SK-N-SH treated with all-trans-retinoic acid at 6 μM for 48 hours (cell line): ENCODE measurements around the gene ZNF697.

ENCODE experiments used
- ATAC-seq: fragments of 200-7000 bp; cut with Tn5 transposase; 3 replicates; pipeline ENCODE4 v1.9.1; 2020; ENCODE audit warnings: mild to moderate bottlenecking, moderate library complexity
- ARNTL ChIP-seq: fragments of 450-650 bp; formaldehyde crosslinking; IDR thresholded peaks from 2 replicates; pipeline ENCODE4 v1.5.0; 2020; ENCODE audit warnings: low read depth, mild to moderate bottlenecking, moderate library complexity, borderline replicate concordance
- BACH2 ChIP-seq: fragments of 250-450 bp; sonication (Bioruptor Pico); IDR thresholded peaks from 2 replicates; pipeline ENCODE4 v1.9.0; 2021; ENCODE audit warnings: mild to moderate bottlenecking, borderline replicate concordance
- CSDC2 ChIP-seq: fragments of 250-450 bp; sonication (Bioruptor Pico); IDR thresholded peaks from 2 replicates; pipeline ENCODE4 v1.5.0; 2020; ENCODE audit warnings: mild to moderate bottlenecking, moderate library complexity
- CSRNP3 ChIP-seq: fragments of 250-450 bp; sonication (Bioruptor Pico); IDR thresholded peaks from 2 replicates; pipeline ENCODE4 v1.5.1; 2021; ENCODE audit warnings: mild to moderate bottlenecking, moderate library complexity
- GLIS3 ChIP-seq: fragments of 250-450 bp; sonication (Bioruptor Pico); IDR thresholded peaks from 2 replicates; pipeline ENCODE4 v1.5.0; 2020; ENCODE audit warnings: mild to moderate bottlenecking, moderate library complexity
- ISL1 ChIP-seq: fragments of 250-450 bp; sonication (Bioruptor Pico); IDR thresholded peaks from 2 replicates; pipeline ENCODE4 v2.1.2; 2022; ENCODE audit warnings: mild to moderate bottlenecking, moderate library complexity
- OSR1 ChIP-seq: fragments of 250-450 bp; sonication (Bioruptor Pico); IDR thresholded peaks from 2 replicates; pipeline ENCODE4 v1.8.0; 2022; ENCODE audit warnings: moderate library complexity, mild to moderate bottlenecking, inconsistent platforms
- PATZ1 ChIP-seq: fragments of 250-450 bp; sonication (Bioruptor Pico); IDR thresholded peaks from 2 replicates; pipeline ENCODE4 v1.8.0; 2020; ENCODE audit warnings: mild to moderate bottlenecking, moderate library complexity, borderline replicate concordance
- POU6F1 ChIP-seq: fragments of 250-450 bp; sonication (Bioruptor Pico); IDR thresholded peaks from 2 replicates; pipeline ENCODE4 v1.8.0; 2021; ENCODE audit warnings: low read depth, mild to moderate bottlenecking, moderate library complexity, borderline replicate concordance
- PPARA ChIP-seq: fragments of 250-450 bp; sonication (Bioruptor Pico); IDR thresholded peaks from 2 replicates; pipeline ENCODE4 v1.5.0; 2020; ENCODE audit warnings: mild to moderate bottlenecking, borderline replicate concordance
- RARB ChIP-seq: fragments of 250-450 bp; sonication (Bioruptor Pico); IDR thresholded peaks from 2 replicates; pipeline ENCODE4 v1.8.0; 2021; ENCODE audit warnings: mild to moderate bottlenecking, moderate library complexity
- SNAI2 ChIP-seq: fragments of 250-450 bp; sonication (Bioruptor Pico); IDR thresholded peaks from 2 replicates; pipeline ENCODE4 v1.5.0; 2020; ENCODE audit warnings: mild to moderate bottlenecking, moderate library complexity
- TCF4 ChIP-seq: fragments of 250-450 bp; sonication (Bioruptor Pico); IDR thresholded peaks from 2 replicates; pipeline ENCODE4 v1.8.0; 2021; ENCODE audit warnings: mild to moderate bottlenecking, moderate library complexity, borderline replicate concordance
- TOX ChIP-seq: fragments of 250-450 bp; sonication (Bioruptor Pico); IDR thresholded peaks from 2 replicates; pipeline ENCODE4 v1.8.0; 2021; ENCODE audit warnings: mild to moderate bottlenecking, moderate library complexity, borderline replicate concordance
- TSHZ2 ChIP-seq: fragments of 250-450 bp; sonication (Bioruptor Pico); IDR thresholded peaks from 2 replicates; pipeline ENCODE4 v1.5.0; 2020; ENCODE audit warnings: mild to moderate bottlenecking, moderate library complexity
- ZC3H10 ChIP-seq: fragments of 250-450 bp; sonication (Bioruptor Pico); IDR thresholded peaks from 2 replicates; pipeline ENCODE4 v1.5.1; 2021; ENCODE audit warnings: mild to moderate bottlenecking, moderate library complexity
- ZFP3 ChIP-seq: fragments of 250-450 bp; sonication (Bioruptor Pico); IDR thresholded peaks from 2 replicates; pipeline ENCODE4 v1.5.0; 2020; ENCODE audit warnings: mild to moderate bottlenecking, moderate library complexity
- ZFP30 ChIP-seq: fragments of 450-650 bp; formaldehyde crosslinking; IDR thresholded peaks from 2 replicates; pipeline ENCODE4 v1.5.0; 2022; ENCODE audit warnings: mild to moderate bottlenecking, moderate library complexity
- ZNF8 ChIP-seq: fragments of 450-650 bp; formaldehyde crosslinking; IDR thresholded peaks from 2 replicates; pipeline ENCODE4 v1.5.0; 2020; ENCODE audit warnings: mild to moderate bottlenecking, moderate library complexity

The ZNF697 gene

GRCh38 chr1:119631086-119631432, 17.0 kb downstream of the ZNF697 start:
- no peak; the same call in 2 of the 3 replicates for ATAC-seq
- no peak for TF ChIP-seq TCF4 (CRISPR knock-in tag)
- TF ChIP-seq OSR1, result no peak
- no peak for TF ChIP-seq ZNF8 (CRISPR knock-in tag)
- TF ChIP-seq ZFP30, result no peak
- TF ChIP-seq ZFP3 (CRISPR knock-in tag), result no peak
- TF ChIP-seq RARB (CRISPR knock-in tag), result no peak
- no peak for TF ChIP-seq ISL1 (CRISPR knock-in tag)
- no peak for TF ChIP-seq CSRNP3 (CRISPR knock-in tag)
- no peak for TF ChIP-seq BACH2
- TF ChIP-seq ARNTL, result no peak
- no peak for TF ChIP-seq POU6F1 (CRISPR knock-in tag)
- TF ChIP-seq SNAI2 (CRISPR knock-in tag), result no peak
- no peak for TF ChIP-seq TSHZ2 (CRISPR knock-in tag)
- TF ChIP-seq ZC3H10 (CRISPR knock-in tag), result no peak
- no peak for TF ChIP-seq TOX (CRISPR knock-in tag)
- TF ChIP-seq PPARA (CRISPR knock-in tag), result no peak

- ATAC-seq, result peak; percentile 59
- TF ChIP-seq SNAI2 (CRISPR knock-in tag), result no peak
- TF ChIP-seq, all 23 proteins: peak for 0
These were observed 21.2 kb downstream of the ZNF697 start for GRCh38 chr1:119626841-119627240.

GRCh38 chr1:119626011-119626545, 22.0 kb downstream of the ZNF697 start:
- ATAC-seq, result no peak
- TF ChIP-seq CSRNP3 (CRISPR knock-in tag) (no peak), GLIS3 (CRISPR knock-in tag) (no peak), ISL1 (CRISPR knock-in tag) (no peak), POU6F1 (CRISPR knock-in tag) (no peak), OSR1 (no peak), TCF4 (CRISPR knock-in tag) (no peak), PATZ1 (CRISPR knock-in tag) (no peak), CSDC2 (no peak)
